ENCODE data around the gene PTPRD. TPM values are rescaled to one million over a fixed set of nuclear protein-coding genes. Genes with fewer than 3 reads are reported as not detected.

The PTPRD gene
- total RNA-seq, 1 donor from 2014 or later, result 136 TPM

DNA sequence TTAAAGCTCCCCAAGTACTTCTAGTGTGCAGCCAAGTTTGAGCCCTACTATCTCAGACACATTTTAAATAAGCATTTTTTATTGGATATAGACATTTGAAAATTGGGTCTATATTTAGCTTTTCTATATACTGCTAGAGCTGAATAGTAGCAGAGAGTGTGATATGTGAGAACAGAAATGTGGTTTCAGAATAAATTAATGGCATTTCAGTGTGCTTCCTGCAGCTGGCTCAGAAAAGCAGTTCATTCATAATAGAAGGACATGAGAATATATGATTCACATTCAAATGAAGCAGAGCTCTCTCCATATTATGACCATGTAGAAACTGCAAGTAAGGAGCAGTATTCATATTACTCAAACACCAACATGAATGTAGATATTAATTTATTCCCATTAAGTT lies 464.0 kb downstream of the PTPRD start:
- H3K9ac ChIP-seq, result no peak overlapping the region
- H3F3A ChIP-seq (ENCODE audit: low read depth), result no peaks in the 10 kb centered on the region
- no peak overlapping the region for H3K4me3 ChIP-seq
- Mint-ChIP-seq H3K4me3 (no peak overlapping the region), H3K27me3 (ENCODE audit: insufficient read depth, low read depth) (peaks cover 2% of the 10 kb centered on the region), H3K27ac (no peak overlapping the region), H3K4me1 (no peaks in the 10 kb centered on the region), H3K36me3 (no peaks in the 10 kb centered on the region), H3K9me3 (no peaks in the 10 kb centered on the region)
- DNase-seq (ENCODE audit: low spot score), result no peak
- H2AFZ ChIP-seq (replicated peaks), result no peak overlapping the region
- no peaks in the 10 kb centered on the region for H3K4me1 ChIP-seq
- H3K79me2 ChIP-seq (ENCODE audit: low read depth), result no peaks in the 10 kb centered on the region
- H4K20me1 ChIP-seq (ENCODE audit: low read depth), result no peaks in the 10 kb centered on the region
- no peaks in the 10 kb centered on the region for H3K9me3 ChIP-seq (ENCODE audit: low read depth)
- no peak for TF ChIP-seq EZH2phosphoT487 (IDR thresholded peaks at IDR 0.05)
- TF ChIP-seq EZH2 (IDR thresholded peaks at IDR 0.05), result no peak
- TF ChIP-seq, protein P1, sequence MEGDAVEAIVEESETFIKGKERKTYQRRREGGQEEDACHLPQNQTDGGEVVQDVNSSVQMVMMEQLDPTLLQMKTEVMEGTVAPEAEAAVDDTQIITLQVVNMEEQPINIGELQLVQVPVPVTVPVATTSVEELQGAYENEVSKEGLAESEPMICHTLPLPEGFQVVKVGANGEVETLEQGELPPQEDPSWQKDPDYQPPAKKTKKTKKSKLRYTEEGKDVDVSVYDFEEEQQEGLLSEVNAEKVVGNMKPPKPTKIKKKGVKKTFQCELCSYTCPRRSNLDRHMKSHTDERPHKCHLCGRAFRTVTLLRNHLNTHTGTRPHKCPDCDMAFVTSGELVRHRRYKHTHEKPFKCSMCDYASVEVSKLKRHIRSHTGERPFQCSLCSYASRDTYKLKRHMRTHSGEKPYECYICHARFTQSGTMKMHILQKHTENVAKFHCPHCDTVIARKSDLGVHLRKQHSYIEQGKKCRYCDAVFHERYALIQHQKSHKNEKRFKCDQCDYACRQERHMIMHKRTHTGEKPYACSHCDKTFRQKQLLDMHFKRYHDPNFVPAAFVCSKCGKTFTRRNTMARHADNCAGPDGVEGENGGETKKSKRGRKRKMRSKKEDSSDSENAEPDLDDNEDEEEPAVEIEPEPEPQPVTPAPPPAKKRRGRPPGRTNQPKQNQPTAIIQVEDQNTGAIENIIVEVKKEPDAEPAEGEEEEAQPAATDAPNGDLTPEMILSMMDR (IDR thresholded peaks at IDR 0.05), result no peak
- H3K27me3 ChIP-seq, result no peaks in the 10 kb centered on the region
- H3K36me3 ChIP-seq, result no peaks in the 10 kb centered on the region
- H3K27ac ChIP-seq, result no peak overlapping the region
- H3K4me2 ChIP-seq, result no peak overlapping the region

DNA sequence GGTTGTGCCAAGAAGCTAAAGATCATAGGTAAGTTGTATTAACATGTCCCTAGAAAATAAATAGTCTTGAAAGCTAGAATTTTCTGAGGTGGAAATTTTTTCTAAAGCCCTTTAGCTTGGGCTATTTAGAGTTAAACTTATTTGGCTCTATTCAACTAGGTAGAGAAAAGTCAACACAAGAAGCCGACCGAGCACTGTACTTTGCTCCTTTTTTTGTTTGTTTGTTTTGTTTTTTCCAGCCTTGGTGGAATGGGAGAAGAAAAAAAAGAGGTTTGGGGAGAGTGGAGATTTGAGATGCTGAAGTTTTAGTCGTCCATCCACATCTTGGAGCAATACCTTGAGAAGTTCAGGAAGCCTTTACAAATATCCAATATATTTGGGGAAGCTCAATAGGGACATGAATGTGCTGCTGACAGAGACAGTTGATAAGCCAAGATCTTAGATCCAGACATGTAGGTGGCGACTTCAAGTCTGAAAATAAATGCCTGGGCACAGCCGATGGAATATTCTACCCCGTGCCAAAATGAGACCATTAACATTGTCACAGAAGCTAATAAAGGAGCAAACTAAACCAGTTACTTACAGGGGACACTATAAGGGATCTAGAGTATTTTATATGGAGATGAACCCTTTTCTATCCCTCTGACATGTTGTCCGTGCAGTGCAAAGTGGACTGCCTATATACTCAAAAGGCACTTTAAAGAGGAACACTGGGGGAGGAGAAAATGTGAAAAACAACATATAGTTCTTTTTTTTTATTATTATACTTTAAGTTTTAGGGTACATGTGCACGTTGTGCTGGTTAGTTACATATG lies 466.1 kb downstream of the PTPRD start:
- Histone ChIP-seq H3K79me2 (ENCODE audit: low read depth) (no peaks in the 10 kb centered on the region), H3K36me3 (no peaks in the 10 kb centered on the region), H3K4me2 (no peak overlapping the region), H3K9me3 (ENCODE audit: low read depth) (no peaks in the 10 kb centered on the region), H3K4me1 (no peaks in the 10 kb centered on the region), H2AFZ (replicated peaks) (no peak overlapping the region), H3K27ac (no peak overlapping the region), H3K4me3 (no peak overlapping the region), H4K20me1 (ENCODE audit: low read depth) (no peaks in the 10 kb centered on the region), H3K27me3 (no peaks in the 10 kb centered on the region), H3K9ac (no peak overlapping the region), H3F3A (ENCODE audit: low read depth) (no peaks in the 10 kb centered on the region)
- TF ChIP-seq EZH2phosphoT487 (IDR thresholded peaks at IDR 0.05), result no peak
- TF ChIP-seq, protein P1 (IDR thresholded peaks at IDR 0.05), result no peak
- no peak for TF ChIP-seq EZH2 (IDR thresholded peaks at IDR 0.05)
- Mint-ChIP-seq H3K27me3 (ENCODE audit: insufficient read depth, low read depth) (no peaks in the 10 kb centered on the region), H3K9me3 (no peaks in the 10 kb centered on the region), H3K4me1 (no peaks in the 10 kb centered on the region), H3K36me3 (no peaks in the 10 kb centered on the region), H3K4me3 (no peak overlapping the region), H3K27ac (no peak overlapping the region)
- DNase-seq (ENCODE audit: low spot score), result no peak

DNA sequence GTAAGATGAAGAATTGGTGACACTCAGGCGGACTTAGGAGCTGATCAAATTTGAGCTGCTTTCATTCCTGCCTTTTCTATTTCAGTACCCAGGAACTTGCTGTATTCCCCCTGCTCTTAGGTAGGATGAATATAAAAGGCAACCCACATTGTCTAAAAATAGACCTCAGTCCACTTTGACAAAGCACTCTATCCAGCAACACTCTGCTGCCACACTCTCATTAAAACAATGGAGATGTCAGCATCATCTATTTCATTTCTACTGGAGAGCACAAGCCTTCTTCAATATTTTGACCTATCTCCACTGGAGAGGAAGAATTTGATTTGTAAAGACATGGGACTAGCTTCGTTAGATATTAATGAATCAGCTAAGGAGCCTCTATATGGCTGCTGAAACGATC lies 468.4 kb downstream of the PTPRD start:
- no peaks in the 10 kb centered on the region for H3K27me3 Mint-ChIP-seq (ENCODE audit: insufficient read depth, low read depth)
- no peak overlapping the region for H3K27ac Mint-ChIP-seq
- Histone ChIP-seq H3K4me1 (no peaks in the 10 kb centered on the region), H4K20me1 (ENCODE audit: low read depth) (no peaks in the 10 kb centered on the region), H3K79me2 (ENCODE audit: low read depth) (no peaks in the 10 kb centered on the region), H3F3A (ENCODE audit: low read depth) (no peaks in the 10 kb centered on the region), H3K4me3 (no peak overlapping the region), H3K9ac (no peak overlapping the region), H3K36me3 (no peaks in the 10 kb centered on the region), H3K27ac (no peak overlapping the region), H3K27me3 (no peaks in the 10 kb centered on the region), H3K4me2 (no peak overlapping the region), H2AFZ (replicated peaks) (no peak overlapping the region), H3K9me3 (ENCODE audit: low read depth) (no peaks in the 10 kb centered on the region)
- H3K4me1 Mint-ChIP-seq, result no peaks in the 10 kb centered on the region
- no peaks in the 10 kb centered on the region for H3K36me3 Mint-ChIP-seq
- no peaks in the 10 kb centered on the region for H3K9me3 Mint-ChIP-seq
- TF ChIP-seq EZH2 (IDR thresholded peaks at IDR 0.05), result no peak
- TF ChIP-seq, protein P1 (IDR thresholded peaks at IDR 0.05), result no peak
- TF ChIP-seq EZH2phosphoT487 (IDR thresholded peaks at IDR 0.05), result no peak
- no peak overlapping the region for H3K4me3 Mint-ChIP-seq
- no peak for DNase-seq (ENCODE audit: low spot score)

Measured in neural progenitor cell (in vitro differentiated cells).